ENCODE measurements around the gene ANKFY1. TPM values are rescaled to one million over a fixed set of nuclear protein-coding genes. Genes with fewer than 3 reads are reported as not detected.

ANKFY1 gene
- total RNA-seq, 1 donor from 2014 or later, result 26.6 TPM

GRCh38 chr17:4118015-4118743 lies 145.6 kb downstream of the ANKFY1 start:
- H3K4me3 ChIP-seq (ENCODE audit: low read length in 3 of 3), result no peak overlapping the region
- no peaks in the 10 kb centered on the region for H3K27me3 ChIP-seq (ENCODE audit: control insufficient read depth in 3 of 3, insufficient read depth in 3 of 3, low read length in 3 of 3)
- no peak overlapping the region for H3K9ac ChIP-seq (ENCODE audit: low read depth in 1 of 3, low read length in 3 of 3)
- no peak overlapping the region for H3K27ac ChIP-seq (ENCODE audit: low read depth, low read length)
- peaks cover 0 to 4% (median 0%) of the 10 kb centered on the region in 3 donors for H3K4me1 ChIP-seq (ENCODE audit: control insufficient read depth in 3 of 3, insufficient read depth in 3 of 3, low read length in 3 of 3)
- no peaks in the 10 kb centered on the region for H3K9me3 ChIP-seq (ENCODE audit: control insufficient read depth in 3 of 3, low read length in 3 of 3)
- H3K36me3 ChIP-seq (ENCODE audit: control insufficient read depth in 3 of 3, insufficient read depth in 3 of 3, low read length in 3 of 3), result peaks cover 19 to 52% (median 50%) of the 10 kb centered on the region in 3 donors

GRCh38 chr17:4116516-4116915 lies 147.3 kb downstream of the ANKFY1 start:
- H3K27ac ChIP-seq (ENCODE audit: low read depth, low read length), result no peak overlapping the region
- H3K9me3 ChIP-seq (ENCODE audit: control insufficient read depth in 3 of 3, low read length in 3 of 3), result no peaks in the 10 kb centered on the region
- H3K36me3 ChIP-seq (ENCODE audit: control insufficient read depth in 3 of 3, insufficient read depth in 3 of 3, low read length in 3 of 3), result peaks cover 28 to 58% (median 55%) of the 10 kb centered on the region in 3 donors
- H3K9ac ChIP-seq (ENCODE audit: low read depth in 1 of 3, low read length in 3 of 3), result no peak overlapping the region
- H3K4me3 ChIP-seq (ENCODE audit: low read length in 3 of 3), result no peak overlapping the region
- peaks cover 0 to 4% (median 0%) of the 10 kb centered on the region in 3 donors for H3K4me1 ChIP-seq (ENCODE audit: control insufficient read depth in 3 of 3, insufficient read depth in 3 of 3, low read length in 3 of 3)
- H3K27me3 ChIP-seq (ENCODE audit: control insufficient read depth in 3 of 3, insufficient read depth in 3 of 3, low read length in 3 of 3), result no peaks in the 10 kb centered on the region

Small RNA genes lying within 50 kb of the gene (small RNA-seq; reads per million reads assigned to genes)
- not detected for gene RF00019

Other genes starting within 250 kb of the ANKFY1 start
- gene ZZEF1, start 120.9 kb downstream of the ANKFY1 start, total RNA-seq, result 30.3 TPM
- gene CYB5D2, start 120.8 kb downstream of the ANKFY1 start, total RNA-seq, result 11.0 TPM
- 49.1 TPM for gene UBE2G1, start 102.7 kb upstream of the ANKFY1 start, total RNA-seq
- not detected for gene SPNS3, start 170.0 kb upstream of the ANKFY1 start, total RNA-seq
- gene SPNS2, start 234.9 kb upstream of the ANKFY1 start, total RNA-seq, result 2.6 TPM